ENCODE data around the gene ZNF23. TPM values are rescaled to one million over a fixed set of nuclear protein-coding genes. Genes with fewer than 3 reads are reported as not detected.

The ZNF23 gene
- total and polyA plus RNA-seq, 10 of the 15 experiments (the other 5 are each of a cell fraction or from before 2014, with no cell fraction given), result 3.6 to 11.5 (median 8.7) TPM

GRCh38 chr16:71473891-71474290 lies 11.8 kb upstream of the ZNF23 start:
- Histone ChIP-seq H3K27me3 (replicated peaks in 1 of 2; ENCODE audit: control insufficient read depth in 2 of 2, insufficient read depth in 2 of 2, low read length in 1 of 2) (no peaks in the 10 kb centered on the region), H3K36me3 (ENCODE audit: control insufficient read depth in 2 of 2, insufficient read depth in 2 of 2, low read length in 1 of 2) (no peaks in the 10 kb centered on the region), H3K4me2 (ENCODE audit: control insufficient read depth, insufficient read depth) (no peak overlapping the region), H2AFZ (ENCODE audit: control insufficient read depth, low read depth, low read length) (no peak overlapping the region), H3K4me1 (ENCODE audit: control insufficient read depth, insufficient read depth, low read length) (no peaks in the 10 kb centered on the region; the same call in 1 of the 2 replicates), H3K27ac (ENCODE audit: control insufficient read depth, insufficient read depth) (no peak overlapping the region), H3K9me3 (replicated peaks; ENCODE audit: control insufficient read depth, insufficient read depth, low read length) (no peaks in the 10 kb centered on the region), H3K9ac (ENCODE audit: control insufficient read depth, insufficient read depth, low read length) (no peak overlapping the region), H3K79me2 (ENCODE audit: control insufficient read depth, insufficient read depth, low read length) (no peaks in the 10 kb centered on the region), H4K20me1 (ENCODE audit: control insufficient read depth, insufficient read depth) (no peaks in the 10 kb centered on the region), H3K4me3 (no peak overlapping the region)
- ATAC-seq (no peak), DNase-seq (ENCODE audit: low read depth, low spot score) (no peak), FAIRE-seq (no peak)
- POLR2A ChIA-PET, result no interaction called here
- no TSS peak for BruUV-seq (replicated peaks)
- intact Hi-C loops (cut with micrococcal nuclease; ENCODE audit: unreplicated experiment), result no loop called here
- SMC1A ChIA-PET (ENCODE audit: uncharacterized antibody, unreplicated experiment), result no interaction called here
- RAD21 ChIA-PET (ENCODE audit: unreplicated experiment), result no interaction called here
- CTCF ChIA-PET, result interaction anchor here (1.1 kb wide), 1 partner anchor 10 kb away, joined by 3 read pairs; no protein-coding TSS in a partner anchor
- WGBS (ENCODE audit: insufficient coverage, insufficient replicate concordance, low lambda C conversion rate, missing lambda C conversion rate), result 92% methylated on average over 5 of the region's 5 CpGs
- TF ChIP-seq POLR2AphosphoS5 (IDR thresholded peaks at IDR 0.05; ENCODE audit: low read length) (no peak), RELB (IDR thresholded peaks at IDR 0.05; ENCODE audit: low read depth) (no peak), USF2 (IDR thresholded peaks at IDR 0.05; ENCODE audit: borderline replicate concordance, low read depth, low read length) (no peak), SMARCA5 (IDR thresholded peaks at IDR 0.05) (no peak), BRCA1 (IDR thresholded peaks at IDR 0.05; ENCODE audit: low read depth, low read length) (no peak), HDAC2 (IDR thresholded peaks at IDR 0.05) (no peak), GATAD2B (conservative IDR thresholded peaks at IDR 0.05; ENCODE audit: low read depth) (no peak), TCF3 (IDR thresholded peaks at IDR 0.05; ENCODE audit: borderline replicate concordance, insufficient read depth, low read depth, low read length) (no peak), IKZF2 (IDR thresholded peaks at IDR 0.05) (no peak), SRF (IDR thresholded peaks at IDR 0.05; ENCODE audit: low read depth in 2 of 2, low read length in 2 of 2) (no peak), RAD21 (IDR thresholded peaks at IDR 0.05; ENCODE audit: insufficient read depth, low read depth, low read length) (no peak), PAX5 (IDR thresholded peaks at IDR 0.05; ENCODE audit: borderline replicate concordance, low read depth, low read length) (no peak), BACH1 (IDR thresholded peaks at IDR 0.05; ENCODE audit: borderline replicate concordance) (no peak), TCF12 (IDR thresholded peaks at IDR 0.05; ENCODE audit: low read depth, low read length) (no peak), EP300 (IDR thresholded peaks at IDR 0.05; ENCODE audit: borderline replicate concordance in 1 of 2, control insufficient read depth in 1 of 2, low read depth in 2 of 2, low read length in 2 of 2) (no peak), E2F4 (IDR thresholded peaks at IDR 0.05; ENCODE audit: low read depth, low read length) (no peak), NR2C1 (IDR thresholded peaks at IDR 0.05) (no peak), NFIC (IDR thresholded peaks at IDR 0.05; ENCODE audit: low read depth, low read length) (no peak), ZBTB4 (CRISPR knock-in tag; IDR thresholded peaks at IDR 0.05) (no peak)
- in situ Hi-C loops (cut with MboI), result no loop called here

Measured in GM12878 (cell line).